ENCODE measurements around the gene RIN3. TPM values are rescaled to one million over a fixed set of nuclear protein-coding genes. Genes with fewer than 3 reads are reported as not detected.
A peak's percentile ranks its signal among the peaks of the same experiment; 100 is the strongest.

The RIN3 gene
- total and polyA plus RNA-seq, 2 of the 4 experiments (the other 2 are of a cell fraction): 2.5 to 11.1 TPM

DNA sequence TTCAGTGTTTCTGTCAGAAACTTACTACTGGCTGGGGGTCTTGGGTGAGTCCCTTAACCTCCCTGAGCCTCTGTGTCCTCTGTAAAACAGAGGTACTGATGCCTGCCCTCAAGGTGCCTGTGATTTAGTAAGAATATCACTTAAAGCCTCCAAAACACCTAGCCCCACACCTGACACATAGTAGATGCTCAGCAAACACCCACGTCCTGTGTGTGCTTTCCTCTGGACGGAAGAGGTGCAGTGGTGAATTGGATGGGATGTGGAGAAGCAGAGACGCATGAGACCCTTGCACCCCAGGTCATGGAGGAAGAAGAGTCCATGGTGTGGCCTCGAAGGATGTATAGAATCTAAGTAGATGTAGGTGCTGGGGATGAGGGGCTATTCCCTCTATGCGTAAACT lies 124.3 kb downstream of the RIN3 start:
- no peaks in the 10 kb centered on the region for H3K9me3 ChIP-seq (ENCODE audit: control insufficient read depth, insufficient read depth, low read length)
- H3K4me1 ChIP-seq (ENCODE audit: control insufficient read depth, insufficient read depth, low read length): peaks cover 10% of the 10 kb centered on the region
- ATAC-seq (ENCODE audit: low read depth): no peak
- TF ChIP-seq RAD21 (IDR thresholded peaks at IDR 0.05; ENCODE audit: low read length) (no peak), USF2 (IDR thresholded peaks at IDR 0.05; ENCODE audit: low read depth, low read length) (no peak), NFE2L2 (IDR thresholded peaks at IDR 0.05; ENCODE audit: low read depth, low read length) (no peak), CHD1 (IDR thresholded peaks at IDR 0.05; ENCODE audit: low read depth, low read length) (no peak), RCOR1 (IDR thresholded peaks at IDR 0.05; ENCODE audit: insufficient replicate concordance, low read length) (no peak)
- H4K5ac ChIP-seq (ENCODE audit: low read depth, low read length): peak overlapping the region; percentile 15
- no peak for DNase-seq
- in situ Hi-C loops (cut with MboI; ENCODE audit: low sequenced_read_pairs): no loop called here
- dilution Hi-C loops (cut with HindIII; ENCODE audit: low sequenced_read_pairs, unreplicated experiment): no loop called here
- WGBS, 2 experiments (ENCODE audit: extremely low coverage in 2 of 2, insufficient read length in 1 of 2): 100% methylated on average over 2 of the region's 5 CpGs; no CpG with 5 or more reads in 1 of the 2 experiments
- H3K79me1 ChIP-seq (ENCODE audit: low read depth in 1 of 2, low read length in 2 of 2): peaks cover 0 to 11% of the 10 kb centered on the region in 2 experiments; a peak in 2 of 4 replicates
- no peak overlapping the region for H3K23ac ChIP-seq (ENCODE audit: low read depth, low read length)
- H3K4ac ChIP-seq (ENCODE audit: low read depth, low read length): peak overlapping the region; percentile 31; the same call in 1 of the 2 replicates
- H2AK5ac ChIP-seq (ENCODE audit: low read depth, low read length): peak overlapping the region; percentile 96
- intact Hi-C loops (cut with micrococcal nuclease): no loop called here
- no peak overlapping the region for H4K8ac ChIP-seq (ENCODE audit: low read depth in 2 of 2, low read length in 2 of 2)
- peak overlapping the region; percentile 78 for H2AK9ac ChIP-seq (replicated peaks; ENCODE audit: low read depth, low read length, poor library complexity)
- H3K9me1 ChIP-seq (ENCODE audit: insufficient read depth, low read length): peaks cover 7% of the 10 kb centered on the region; the same call in 1 of the 2 replicates
- CTCF ChIA-PET: no interaction called here
- no peak overlapping the region for H3K56ac ChIP-seq (ENCODE audit: extremely low read depth, insufficient read depth, low read length)
- H4K91ac ChIP-seq (ENCODE audit: insufficient read depth, low read depth, low read length): peak overlapping the region; percentile 23; the same call in 1 of the 2 replicates
- H3K18ac ChIP-seq (ENCODE audit: low read depth, low read length): peak overlapping the region; percentile 46
- H4K20me1 ChIP-seq (ENCODE audit: insufficient read depth, low read length): peaks cover 2% of the 10 kb centered on the region; the same call in 1 of the 2 replicates
- H3K14ac ChIP-seq (replicated peaks; ENCODE audit: low read depth, low read length): peak overlapping the region; percentile 29; the same call in 1 of the 2 replicates
- no peaks in the 10 kb centered on the region for H3K27me3 ChIP-seq (ENCODE audit: control insufficient read depth, insufficient read depth, low read length)
- POLR2A ChIA-PET (ENCODE audit: unreplicated experiment): no interaction called here
- H2BK15ac ChIP-seq (ENCODE audit: low read depth, low read length): 0 out of 3 replicates have a peak overlapping the region, but pooled peaks have one; percentile 15
- no peak overlapping the region for H2BK5ac ChIP-seq (ENCODE audit: low read depth, low read length, poor library complexity, severe bottlenecking)
- no peak overlapping the region for H2AFZ ChIP-seq (replicated peaks; ENCODE audit: low read length, poor library complexity)
- peak overlapping the region; percentile 46; the same call in 1 of the 2 replicates for H2BK120ac ChIP-seq (ENCODE audit: low read depth, low read length)
- peak overlapping the region; percentile 22; the same call in 1 of the 2 replicates for H3K9ac ChIP-seq (ENCODE audit: low read depth, low read length)
- H3K36me3 ChIP-seq (ENCODE audit: control insufficient read depth, insufficient read depth, low read length): peaks cover 10% of the 10 kb centered on the region; the same call in 1 of the 2 replicates
- BruUV-seq (replicated peaks): no TSS peak
- H3K27ac ChIP-seq (ENCODE audit: insufficient read depth, low read length): peak overlapping the region; percentile 50; the same call in 1 of the 2 replicates
- no peak overlapping the region for H3K4me3 ChIP-seq (ENCODE audit: insufficient read depth, low read depth, low read length)
- peak overlapping the region; percentile 25; the same call in 1 of the 2 replicates for H2BK20ac ChIP-seq (ENCODE audit: low read depth, low read length)
- H3K4me2 ChIP-seq (ENCODE audit: low read depth, low read length): no peak overlapping the region
